GM10266 (cell line): Measurements from ENCODE around the gene KRABD2.

ENCODE experiments used
- DNase-seq: peaks from one replicate; pipeline ENCODE4 v3.0.0; 2012; ENCODE audit errors: extremely low spot score
- CTCF ChIP-seq: IDR thresholded peaks from 2 replicates; pipeline ENCODE4 v1.5.1; 2012; ENCODE audit warnings: mild to moderate bottlenecking, low read depth; ENCODE audit not compliant: control insufficient read depth, insufficient read depth; ENCODE audit errors: missing control alignments

The KRABD2 gene

GRCh38 chr17:8345052-8345690 is 31.3 kb downstream of the KRABD2 start:
- DNase-seq: no peak

GRCh38 chr17:8341456-8341855 is 35.0 kb downstream of the KRABD2 start:
- TF ChIP-seq CTCF: no peak
- DNase-seq: no peak

More at GRCh38 chr17:8345052-8345690, 31.3 kb downstream of the KRABD2 start:
- no peak for TF ChIP-seq CTCF

GRCh38 chr17:8339540-8339939 is 37.0 kb downstream of the KRABD2 start, which contains the start of gene ODF4:
Gene ODF4 (plus strand): TSS chr17:8339840. CDS start chr17:8340052, 212 bp downstream.
- no peak for TF ChIP-seq CTCF
- DNase-seq: no peak

DNA sequence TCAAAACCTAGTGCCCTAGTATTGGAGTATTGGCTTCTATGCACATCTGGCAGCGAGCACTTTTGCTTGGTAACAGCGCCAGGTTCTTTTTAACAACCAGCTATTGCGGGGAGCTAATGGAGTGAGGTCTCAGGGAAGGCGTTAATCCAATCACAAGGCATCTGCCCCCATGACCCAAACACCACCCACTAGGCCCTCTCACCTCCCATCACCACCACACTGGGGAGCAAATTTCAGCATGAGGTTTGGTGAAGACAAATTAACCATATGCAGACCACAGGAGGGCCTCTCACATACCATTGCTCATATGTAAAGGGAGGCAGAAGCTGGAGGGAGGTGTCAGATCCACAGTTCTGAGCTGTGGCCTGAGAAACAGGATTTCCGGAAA is 37.8 kb downstream of the KRABD2 start:
- DNase-seq: no peak
- TF ChIP-seq CTCF: no peak

GRCh38 chr17:8337802-8338752 is 38.4 kb downstream of the KRABD2 start:
- TF ChIP-seq CTCF: no peak
- DNase-seq: no peak

DNA sequence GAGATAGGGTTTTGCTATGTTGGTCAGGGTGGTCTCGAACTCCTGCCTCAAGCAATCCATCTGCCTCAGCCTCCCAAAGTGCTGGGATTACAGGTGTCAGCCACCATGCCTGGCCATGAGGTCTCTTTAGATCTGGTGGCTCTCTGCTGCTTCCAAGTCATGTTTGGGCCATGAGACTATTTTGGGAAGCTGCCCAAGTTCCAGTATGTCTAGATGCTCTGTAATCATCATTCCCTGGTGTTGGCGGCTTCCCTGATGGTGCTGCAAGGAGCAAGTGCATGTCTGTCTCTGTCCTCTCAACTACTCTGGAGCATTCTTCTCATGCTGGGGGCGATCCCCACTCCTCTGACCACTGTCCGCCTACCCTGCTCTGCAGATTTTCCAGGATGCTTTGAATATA is 43.2 kb downstream of the KRABD2 start:
- no peak for TF ChIP-seq CTCF
- no peak for DNase-seq

- no peak for TF ChIP-seq CTCF
- no peak for DNase-seq
These were observed 43.8 kb downstream of the KRABD2 start for GRCh38 chr17:8332688-8333087.
